GM12874 (cell line): ENCODE data around the gene SLC4A1AP.

ENCODE experiments used
- TF ChIP-seq, protein P1 (sequence below): IDR thresholded peaks from 2 replicates; pipeline ENCODE4 v1.5.1; 2011; ENCODE audit warnings: low read depth, mild to moderate bottlenecking, control low read depth, low read length, moderate library complexity; ENCODE audit not compliant: insufficient read depth

The SLC4A1AP gene, protein sequence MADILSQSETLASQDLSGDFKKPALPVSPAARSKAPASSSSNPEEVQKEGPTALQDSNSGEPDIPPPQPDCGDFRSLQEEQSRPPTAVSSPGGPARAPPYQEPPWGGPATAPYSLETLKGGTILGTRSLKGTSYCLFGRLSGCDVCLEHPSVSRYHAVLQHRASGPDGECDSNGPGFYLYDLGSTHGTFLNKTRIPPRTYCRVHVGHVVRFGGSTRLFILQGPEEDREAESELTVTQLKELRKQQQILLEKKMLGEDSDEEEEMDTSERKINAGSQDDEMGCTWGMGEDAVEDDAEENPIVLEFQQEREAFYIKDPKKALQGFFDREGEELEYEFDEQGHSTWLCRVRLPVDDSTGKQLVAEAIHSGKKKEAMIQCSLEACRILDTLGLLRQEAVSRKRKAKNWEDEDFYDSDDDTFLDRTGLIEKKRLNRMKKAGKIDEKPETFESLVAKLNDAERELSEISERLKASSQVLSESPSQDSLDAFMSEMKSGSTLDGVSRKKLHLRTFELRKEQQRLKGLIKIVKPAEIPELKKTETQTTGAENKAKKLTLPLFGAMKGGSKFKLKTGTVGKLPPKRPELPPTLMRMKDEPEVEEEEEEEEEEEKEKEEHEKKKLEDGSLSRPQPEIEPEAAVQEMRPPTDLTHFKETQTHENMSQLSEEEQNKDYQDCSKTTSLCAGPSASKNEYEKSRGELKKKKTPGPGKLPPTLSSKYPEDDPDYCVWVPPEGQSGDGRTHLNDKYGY

DNA sequence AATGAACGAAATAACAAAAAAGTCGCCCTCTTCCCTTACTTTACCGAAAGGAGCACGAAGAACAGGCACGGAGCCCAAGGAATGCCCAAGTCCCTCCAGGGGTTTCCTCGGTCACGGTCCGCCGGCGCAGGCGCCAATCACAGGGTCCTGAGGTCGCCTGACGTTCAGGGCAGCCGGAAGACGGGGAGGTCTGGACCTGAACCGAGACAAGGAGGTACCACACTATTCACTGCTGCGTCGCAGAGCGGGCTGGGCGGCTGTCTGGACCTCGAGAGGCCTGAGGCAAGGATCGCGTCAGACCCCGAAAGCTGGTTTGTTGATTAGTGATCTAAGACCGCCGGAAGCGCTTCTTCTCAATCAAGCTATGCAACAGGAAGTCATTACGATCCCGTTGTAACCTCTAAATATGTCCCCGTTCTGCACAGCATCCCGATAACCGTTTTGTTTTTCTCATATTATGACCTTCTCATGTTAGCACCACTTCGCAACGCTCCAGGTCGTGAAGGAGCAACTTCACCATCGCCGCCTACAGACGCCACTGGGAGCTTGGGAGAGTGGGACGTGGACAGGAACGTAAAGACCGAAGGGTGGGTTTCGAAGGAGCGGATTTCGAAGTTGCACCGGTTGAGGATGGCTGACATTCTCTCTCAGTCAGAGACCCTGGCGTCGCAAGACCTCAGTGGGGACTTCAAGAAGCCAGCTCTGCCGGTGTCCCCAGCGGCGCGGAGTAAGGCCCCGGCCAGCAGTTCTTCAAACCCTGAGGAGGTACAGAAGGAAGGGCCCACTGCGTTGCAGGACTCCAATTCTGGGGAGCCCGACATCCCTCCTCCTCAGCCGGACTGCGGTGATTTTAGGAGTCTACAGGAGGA is at the start of gene SLC4A1AP, which contains the start of gene SUPT7L:
SLC4A1AP (plus strand) TSS at position 605 of the 869 bp plus-strand sequence; CDS start at position 631, 26 bp downstream.
SUPT7L (minus strand) TSS at position 330 of the 869 bp plus-strand sequence. CDS start 1,422 bp downstream, outside the sequence.
- TF ChIP-seq, protein P1, sequence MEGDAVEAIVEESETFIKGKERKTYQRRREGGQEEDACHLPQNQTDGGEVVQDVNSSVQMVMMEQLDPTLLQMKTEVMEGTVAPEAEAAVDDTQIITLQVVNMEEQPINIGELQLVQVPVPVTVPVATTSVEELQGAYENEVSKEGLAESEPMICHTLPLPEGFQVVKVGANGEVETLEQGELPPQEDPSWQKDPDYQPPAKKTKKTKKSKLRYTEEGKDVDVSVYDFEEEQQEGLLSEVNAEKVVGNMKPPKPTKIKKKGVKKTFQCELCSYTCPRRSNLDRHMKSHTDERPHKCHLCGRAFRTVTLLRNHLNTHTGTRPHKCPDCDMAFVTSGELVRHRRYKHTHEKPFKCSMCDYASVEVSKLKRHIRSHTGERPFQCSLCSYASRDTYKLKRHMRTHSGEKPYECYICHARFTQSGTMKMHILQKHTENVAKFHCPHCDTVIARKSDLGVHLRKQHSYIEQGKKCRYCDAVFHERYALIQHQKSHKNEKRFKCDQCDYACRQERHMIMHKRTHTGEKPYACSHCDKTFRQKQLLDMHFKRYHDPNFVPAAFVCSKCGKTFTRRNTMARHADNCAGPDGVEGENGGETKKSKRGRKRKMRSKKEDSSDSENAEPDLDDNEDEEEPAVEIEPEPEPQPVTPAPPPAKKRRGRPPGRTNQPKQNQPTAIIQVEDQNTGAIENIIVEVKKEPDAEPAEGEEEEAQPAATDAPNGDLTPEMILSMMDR: no peak

DNA sequence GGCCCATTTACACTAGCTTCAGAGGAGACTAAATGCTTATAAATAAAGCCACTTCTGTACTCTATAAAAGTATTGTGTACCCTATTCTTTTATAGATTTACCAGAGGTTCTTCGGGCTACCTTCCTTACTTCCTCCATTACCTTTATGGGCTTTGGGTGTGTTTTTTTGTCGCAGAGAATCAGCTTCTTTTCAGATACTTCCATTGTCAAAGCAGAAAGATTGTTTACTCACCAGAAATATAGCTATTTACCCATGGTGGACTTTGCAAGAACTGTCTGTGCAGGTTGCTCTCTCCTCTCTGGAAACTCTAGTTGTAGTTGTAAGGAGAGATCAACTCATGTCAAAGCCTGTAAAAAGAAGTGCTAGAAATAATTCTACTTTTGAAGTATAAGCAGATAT is 49.7 kb upstream of the SLC4A1AP start:
- TF ChIP-seq, protein P1: no peak

DNA sequence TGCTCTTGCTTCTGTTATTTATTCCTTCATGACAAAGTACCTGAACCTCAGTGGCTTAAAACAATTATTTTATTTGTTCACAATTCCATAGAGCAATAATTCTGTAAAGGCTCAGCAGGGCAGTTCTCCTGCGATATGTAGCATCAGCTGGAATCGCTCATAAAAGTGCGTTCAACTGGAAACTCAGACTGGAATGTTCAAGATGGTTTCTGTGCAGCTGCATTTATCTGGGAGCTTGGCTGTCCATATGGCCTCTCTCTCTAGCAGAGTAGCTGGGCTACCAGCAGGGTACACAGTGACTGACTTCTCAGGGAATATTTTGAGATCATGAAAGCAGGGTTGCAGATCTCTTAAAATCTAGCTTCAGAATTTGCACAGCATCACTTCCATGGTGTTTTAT is 48.4 kb upstream of the SLC4A1AP start:
- TF ChIP-seq, protein P1: no peak

DNA sequence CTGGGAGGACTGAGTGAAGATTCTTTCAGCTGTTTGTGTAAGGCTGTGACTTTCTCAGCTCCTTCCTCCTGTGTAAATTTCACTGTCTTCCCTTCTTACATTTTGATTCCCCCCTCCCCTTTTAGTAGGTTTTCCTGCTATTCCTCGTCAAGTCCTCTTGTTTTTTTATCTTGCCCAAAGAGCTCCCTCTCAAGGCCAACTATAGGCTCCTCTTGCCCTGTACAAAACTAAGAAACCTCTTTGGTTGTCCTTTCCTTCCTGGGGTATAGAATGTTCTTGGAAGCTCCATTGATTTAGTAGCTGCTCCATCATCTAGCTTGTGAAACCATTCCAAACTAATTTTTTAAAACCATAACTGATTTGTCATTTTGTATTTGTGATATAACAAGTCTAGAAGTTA is 42.2 kb upstream of the SLC4A1AP start:
- TF ChIP-seq, protein P1: no peak

DNA sequence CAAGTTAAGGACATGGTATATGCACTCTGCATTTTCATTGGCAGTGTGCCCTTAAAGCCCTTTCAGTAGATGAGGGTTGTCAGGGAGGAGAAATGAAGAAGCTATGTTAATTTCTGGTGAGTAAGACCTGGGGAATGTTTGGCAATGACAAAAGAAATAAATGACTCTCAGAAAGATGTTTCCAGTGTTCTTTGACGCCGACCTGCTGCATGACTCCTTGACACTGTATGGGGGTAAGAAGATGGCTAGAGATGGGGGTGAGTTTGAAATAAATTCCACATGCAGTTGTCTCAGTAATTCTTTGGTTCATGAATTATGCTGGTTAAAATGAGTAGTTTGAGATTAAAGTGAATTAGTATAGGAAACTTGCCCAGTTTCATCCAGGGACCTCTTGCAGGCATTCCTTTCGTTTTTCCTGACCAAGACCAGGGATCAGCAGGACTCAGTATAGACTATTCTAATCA is 40.7 kb upstream of the SLC4A1AP start:
- TF ChIP-seq, protein P1: no peak

DNA sequence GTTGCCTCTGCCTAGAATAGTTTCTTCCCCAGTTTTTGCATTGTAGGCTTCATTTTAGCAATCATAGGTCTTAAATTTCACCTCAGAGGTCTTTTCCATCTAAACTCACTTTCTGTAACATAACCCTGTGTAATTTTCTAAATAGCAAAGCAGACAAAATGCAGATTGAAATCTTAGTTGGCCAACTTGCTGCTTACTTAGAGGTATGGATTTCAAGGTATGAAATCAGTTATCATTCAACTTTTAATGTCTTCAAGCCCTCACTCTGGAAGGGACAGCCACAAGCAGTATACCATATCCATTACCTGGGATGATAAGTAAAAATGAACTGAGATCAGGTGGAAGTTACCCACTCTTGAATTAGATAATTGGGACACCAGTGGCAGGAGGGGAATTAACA is 38.7 kb upstream of the SLC4A1AP start:
- TF ChIP-seq, protein P1: no peak
